ACHN (cell line): ENCODE measurements around the gene SAG.

Source experiments
- DNase-seq: peaks from one replicate; pipeline ENCODE4 v3.0.0-alpha.2; 2015
- in situ Hi-C: cut with HindIII; loops from 2 replicates; pipeline ENCODE4 v1.10.0; 2017; ENCODE audit warnings: low sequenced_read_pairs, low pct_ligation_motif_present, low pct_unique_long_range_greater_than_20kb

SAG gene

GRCh38 chr2:233307565-233307964 lies at the start of gene SAG:
SAG (plus strand) TSS chr2:233307816; CDS start chr2:233309190, 1,374 bp downstream.
- in situ Hi-C loops: no loop called here
- DNase-seq: no peak

- no peak for DNase-seq
- in situ Hi-C loops: no loop called here
Observed at GRCh38 chr2:233258211-233258610, 49.4 kb upstream of the SAG start.

GRCh38 chr2:233259730-233260129 lies 47.9 kb upstream of the SAG start:
- no peak for DNase-seq
- in situ Hi-C loops: no loop called here

GRCh38 chr2:233260661-233261060 lies 47.0 kb upstream of the SAG start:
- DNase-seq: no peak
- in situ Hi-C loops: no loop called here

GRCh38 chr2:233261819-233262555 lies 45.6 kb upstream of the SAG start:
- no peak for DNase-seq
- in situ Hi-C loops: no loop called here

GRCh38 chr2:233262562-233262961 lies 45.1 kb upstream of the SAG start:
- in situ Hi-C loops: no loop called here

GRCh38 chr2:233263045-233263570 lies 44.5 kb upstream of the SAG start:
- DNase-seq: no peak
- in situ Hi-C loops: no loop called here

More at GRCh38 chr2:233262562-233262961, 45.1 kb upstream of the SAG start:
- no peak for DNase-seq

GRCh38 chr2:233264667-233265066 lies 42.9 kb upstream of the SAG start:
- no peak for DNase-seq
- in situ Hi-C loops: no loop called here

- peak; percentile 96 for DNase-seq
- in situ Hi-C loops: no loop called here
Observed at GRCh38 chr2:233265899-233266431, 41.7 kb upstream of the SAG start.

GRCh38 chr2:233266481-233266880 lies 41.1 kb upstream of the SAG start:
- in situ Hi-C loops: no loop called here
- no peak for DNase-seq

GRCh38 chr2:233267516-233268245 lies 39.9 kb upstream of the SAG start:
- no peak for DNase-seq
- in situ Hi-C loops: no loop called here

GRCh38 chr2:233270366-233270765 lies 37.2 kb upstream of the SAG start:
- in situ Hi-C loops: no loop called here

GRCh38 chr2:233270951-233271350 lies 36.7 kb upstream of the SAG start:
- in situ Hi-C loops: no loop called here

More at GRCh38 chr2:233270366-233270765, 37.2 kb upstream of the SAG start:
- no peak for DNase-seq

GRCh38 chr2:233271693-233272092 lies 35.9 kb upstream of the SAG start:
- in situ Hi-C loops: no loop called here
- no peak for DNase-seq

More at GRCh38 chr2:233270951-233271350, 36.7 kb upstream of the SAG start:
- DNase-seq: no peak

- in situ Hi-C loops: no loop called here
- DNase-seq: no peak
Observed at GRCh38 chr2:233273120-233273519, 34.5 kb upstream of the SAG start.

GRCh38 chr2:233275223-233275622 lies 32.4 kb upstream of the SAG start:
- in situ Hi-C loops: no loop called here
- DNase-seq: no peak

GRCh38 chr2:233278921-233279320 lies 28.7 kb upstream of the SAG start:
- DNase-seq: no peak
- in situ Hi-C loops: no loop called here

- DNase-seq: no peak
- in situ Hi-C loops: no loop called here
Observed at GRCh38 chr2:233280114-233280693, 27.4 kb upstream of the SAG start.

GRCh38 chr2:233281553-233281952 lies 26.1 kb upstream of the SAG start:
- in situ Hi-C loops: no loop called here
- DNase-seq: no peak
